ENCODE results near the gene POTEF.
"Not testable (repeated sequence)": the region's sequence is repeated elsewhere in the genome, so short reads cannot be mapped to it uniquely, and the experiment has no call there.

DNA sequence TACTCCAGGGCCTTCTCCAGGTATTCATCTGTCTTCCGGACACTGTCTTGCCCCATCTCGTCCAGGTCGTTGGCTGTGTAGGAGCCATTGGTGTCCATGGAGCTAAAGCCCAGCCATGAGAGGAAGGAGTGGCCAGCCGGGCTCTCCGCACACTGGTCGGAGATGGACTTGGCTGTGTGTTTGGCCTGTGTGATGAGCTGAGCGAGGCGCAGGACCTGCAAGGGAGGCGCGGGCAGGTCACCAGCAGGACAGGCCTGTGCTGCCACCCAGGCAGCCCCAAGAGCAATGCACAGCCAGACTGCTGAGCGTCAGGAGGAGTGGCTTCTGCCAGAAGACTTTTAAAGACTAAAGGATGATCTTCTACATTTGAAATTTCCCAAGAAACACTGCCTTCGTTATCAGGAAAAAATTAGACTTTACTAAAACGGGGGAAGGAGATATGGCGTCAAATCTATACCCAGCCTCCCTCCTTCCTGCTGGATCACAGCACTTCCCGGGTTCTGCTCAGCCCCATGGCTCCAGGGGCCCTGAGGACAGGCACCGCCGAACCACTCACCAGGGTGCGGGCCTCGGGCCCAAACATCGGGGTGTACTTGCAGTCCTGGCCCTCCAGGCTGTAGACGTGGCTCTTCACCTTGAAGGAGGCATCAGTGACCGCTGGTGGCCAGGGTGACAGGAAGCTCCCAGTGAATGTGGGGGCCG, 24.9 kb upstream of the POTEF start:
- TF ChIP-seq, protein P1, sequence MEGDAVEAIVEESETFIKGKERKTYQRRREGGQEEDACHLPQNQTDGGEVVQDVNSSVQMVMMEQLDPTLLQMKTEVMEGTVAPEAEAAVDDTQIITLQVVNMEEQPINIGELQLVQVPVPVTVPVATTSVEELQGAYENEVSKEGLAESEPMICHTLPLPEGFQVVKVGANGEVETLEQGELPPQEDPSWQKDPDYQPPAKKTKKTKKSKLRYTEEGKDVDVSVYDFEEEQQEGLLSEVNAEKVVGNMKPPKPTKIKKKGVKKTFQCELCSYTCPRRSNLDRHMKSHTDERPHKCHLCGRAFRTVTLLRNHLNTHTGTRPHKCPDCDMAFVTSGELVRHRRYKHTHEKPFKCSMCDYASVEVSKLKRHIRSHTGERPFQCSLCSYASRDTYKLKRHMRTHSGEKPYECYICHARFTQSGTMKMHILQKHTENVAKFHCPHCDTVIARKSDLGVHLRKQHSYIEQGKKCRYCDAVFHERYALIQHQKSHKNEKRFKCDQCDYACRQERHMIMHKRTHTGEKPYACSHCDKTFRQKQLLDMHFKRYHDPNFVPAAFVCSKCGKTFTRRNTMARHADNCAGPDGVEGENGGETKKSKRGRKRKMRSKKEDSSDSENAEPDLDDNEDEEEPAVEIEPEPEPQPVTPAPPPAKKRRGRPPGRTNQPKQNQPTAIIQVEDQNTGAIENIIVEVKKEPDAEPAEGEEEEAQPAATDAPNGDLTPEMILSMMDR (conservative IDR thresholded peaks at IDR 0.05; ENCODE audit: low read depth, low read length) = not testable (repeated sequence)
- TF ChIP-seq, protein P2, sequence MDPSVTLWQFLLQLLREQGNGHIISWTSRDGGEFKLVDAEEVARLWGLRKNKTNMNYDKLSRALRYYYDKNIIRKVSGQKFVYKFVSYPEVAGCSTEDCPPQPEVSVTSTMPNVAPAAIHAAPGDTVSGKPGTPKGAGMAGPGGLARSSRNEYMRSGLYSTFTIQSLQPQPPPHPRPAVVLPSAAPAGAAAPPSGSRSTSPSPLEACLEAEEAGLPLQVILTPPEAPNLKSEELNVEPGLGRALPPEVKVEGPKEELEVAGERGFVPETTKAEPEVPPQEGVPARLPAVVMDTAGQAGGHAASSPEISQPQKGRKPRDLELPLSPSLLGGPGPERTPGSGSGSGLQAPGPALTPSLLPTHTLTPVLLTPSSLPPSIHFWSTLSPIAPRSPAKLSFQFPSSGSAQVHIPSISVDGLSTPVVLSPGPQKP (IDR thresholded peaks at IDR 0.05; ENCODE audit: borderline replicate concordance, low read depth, low read length) = not testable (repeated sequence)
- not testable (repeated sequence) for TF ChIP-seq CEBPB (IDR thresholded peaks at IDR 0.05; ENCODE audit: low read depth, low read length)

All from IMR-90 (cell line).